ENCODE results near the gene GPC5.

The GPC5 gene

DNA sequence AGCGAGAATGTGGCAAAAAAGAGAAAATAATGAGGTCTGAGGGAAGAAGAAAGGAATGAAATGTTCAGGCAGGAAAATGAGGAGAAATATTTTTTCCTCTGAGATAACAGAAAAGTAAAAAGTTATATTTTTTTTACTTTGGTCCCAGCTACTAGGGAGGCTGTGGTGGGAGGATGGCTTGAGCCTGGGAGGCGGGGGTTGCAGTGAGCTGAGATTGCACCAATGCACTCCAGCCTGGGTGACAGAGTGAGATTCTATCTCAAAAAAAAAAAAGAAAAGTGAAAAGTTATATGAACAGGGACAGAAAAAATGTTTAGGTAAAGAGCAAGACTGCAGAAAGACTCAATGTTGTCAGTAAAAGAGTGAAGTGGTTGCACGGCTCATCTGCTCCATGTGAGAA lies 1224.5 kb downstream of the GPC5 start:
- no peak overlapping the region for H3K27ac ChIP-seq (ENCODE audit: low read depth, low read length)
- no peak overlapping the region for H3K4me3 ChIP-seq (ENCODE audit: low read depth, low read length)
- H3K27me3 ChIP-seq (ENCODE audit: insufficient read depth, low read length), result no peaks in the 10 kb centered on the region
- no peaks in the 10 kb centered on the region for H3K36me3 ChIP-seq (ENCODE audit: insufficient read depth, low read length)
- no peaks in the 10 kb centered on the region for H3K4me1 ChIP-seq (ENCODE audit: control insufficient read depth, insufficient read depth, low read length, unreplicated experiment)
- no peaks in the 10 kb centered on the region for H3K79me2 ChIP-seq (ENCODE audit: control insufficient read depth, insufficient read depth, low read length, unreplicated experiment)
- no peak overlapping the region for H2AFZ ChIP-seq (ENCODE audit: low read length, unreplicated experiment)

DNA sequence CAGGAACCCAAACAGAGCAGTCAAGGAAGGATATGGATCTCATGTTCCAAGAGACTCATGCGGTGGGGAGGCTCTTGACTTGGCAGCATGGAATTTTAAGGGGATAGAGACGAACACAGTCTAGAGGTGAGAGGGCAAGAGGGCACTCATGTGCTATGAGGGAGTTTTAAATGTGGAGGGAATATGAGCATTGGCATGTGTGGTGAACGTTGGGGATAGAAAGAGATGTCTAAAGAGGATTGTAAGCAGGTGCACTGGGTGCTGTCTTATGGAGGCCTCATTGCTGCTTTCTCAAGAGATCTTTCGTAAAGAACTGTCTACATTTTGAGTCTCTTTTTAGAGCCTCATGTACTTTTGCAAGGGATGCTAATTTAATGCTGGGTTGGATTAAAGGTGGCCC lies 1227.9 kb downstream of the GPC5 start:
- Histone ChIP-seq H3K79me2 (ENCODE audit: control insufficient read depth, insufficient read depth, low read length, unreplicated experiment) (no peaks in the 10 kb centered on the region), H3K4me1 (ENCODE audit: control insufficient read depth, insufficient read depth, low read length, unreplicated experiment) (no peaks in the 10 kb centered on the region), H3K27me3 (ENCODE audit: insufficient read depth, low read length) (no peaks in the 10 kb centered on the region), H2AFZ (ENCODE audit: low read length, unreplicated experiment) (no peak overlapping the region), H3K4me3 (ENCODE audit: low read depth, low read length) (no peak overlapping the region), H3K36me3 (ENCODE audit: insufficient read depth, low read length) (no peaks in the 10 kb centered on the region), H3K27ac (ENCODE audit: low read depth, low read length) (no peak overlapping the region)

- no peak overlapping the region for H3K4me3 ChIP-seq (ENCODE audit: low read depth, low read length)
- no peak overlapping the region for H2AFZ ChIP-seq (ENCODE audit: low read length, unreplicated experiment)
- H3K36me3 ChIP-seq (ENCODE audit: insufficient read depth, low read length), result no peaks in the 10 kb centered on the region
- no peaks in the 10 kb centered on the region for H3K27me3 ChIP-seq (ENCODE audit: insufficient read depth, low read length)
- no peaks in the 10 kb centered on the region for H3K4me1 ChIP-seq (ENCODE audit: control insufficient read depth, insufficient read depth, low read length, unreplicated experiment)
- H3K79me2 ChIP-seq (ENCODE audit: control insufficient read depth, insufficient read depth, low read length, unreplicated experiment), result no peaks in the 10 kb centered on the region
- H3K27ac ChIP-seq (ENCODE audit: low read depth, low read length), result no peak overlapping the region
Measured at GRCh38 chr13:92640936-92641335, 1242.5 kb downstream of the GPC5 start.

DNA sequence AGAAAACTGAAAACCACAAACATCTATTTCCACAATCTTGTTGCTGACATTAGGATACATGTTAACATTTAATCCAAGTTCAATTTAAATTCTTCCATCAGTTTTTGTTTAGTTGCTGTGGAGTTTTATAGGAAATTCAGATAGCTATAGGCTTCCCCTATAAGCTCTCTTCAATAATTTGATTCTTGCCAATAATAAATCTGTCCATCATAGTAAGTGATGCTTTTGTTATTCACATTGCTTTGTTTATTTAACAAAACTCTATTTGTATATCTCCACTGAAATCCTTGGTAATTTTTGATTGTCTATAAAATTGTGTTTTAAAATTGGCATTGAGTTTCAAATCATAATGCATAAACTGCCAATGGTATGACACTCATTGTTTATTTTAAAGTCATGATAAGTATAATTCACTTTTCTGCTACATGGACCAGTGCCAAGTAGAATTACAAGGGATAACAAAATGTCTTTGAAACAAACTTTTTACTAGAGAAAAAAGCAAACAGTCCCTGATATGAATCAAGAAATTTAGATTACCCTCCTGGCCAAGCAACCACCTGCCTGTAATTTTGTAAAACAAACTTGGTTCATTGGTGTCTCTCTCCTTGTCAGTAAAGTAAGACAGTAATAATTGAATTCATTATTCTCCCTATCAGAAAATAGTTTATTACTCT lies 1250.9 kb downstream of the GPC5 start:
- no peaks in the 10 kb centered on the region for H3K36me3 ChIP-seq (ENCODE audit: insufficient read depth, low read length)
- H3K27me3 ChIP-seq (ENCODE audit: insufficient read depth, low read length), result no peaks in the 10 kb centered on the region
- no peak overlapping the region for H3K27ac ChIP-seq (ENCODE audit: low read depth, low read length)
- no peak overlapping the region for H2AFZ ChIP-seq (ENCODE audit: low read length, unreplicated experiment)
- H3K79me2 ChIP-seq (ENCODE audit: control insufficient read depth, insufficient read depth, low read length, unreplicated experiment), result no peaks in the 10 kb centered on the region
- H3K4me3 ChIP-seq (ENCODE audit: low read depth, low read length), result no peak overlapping the region
- H3K4me1 ChIP-seq (ENCODE audit: control insufficient read depth, insufficient read depth, low read length, unreplicated experiment), result no peaks in the 10 kb centered on the region

DNA sequence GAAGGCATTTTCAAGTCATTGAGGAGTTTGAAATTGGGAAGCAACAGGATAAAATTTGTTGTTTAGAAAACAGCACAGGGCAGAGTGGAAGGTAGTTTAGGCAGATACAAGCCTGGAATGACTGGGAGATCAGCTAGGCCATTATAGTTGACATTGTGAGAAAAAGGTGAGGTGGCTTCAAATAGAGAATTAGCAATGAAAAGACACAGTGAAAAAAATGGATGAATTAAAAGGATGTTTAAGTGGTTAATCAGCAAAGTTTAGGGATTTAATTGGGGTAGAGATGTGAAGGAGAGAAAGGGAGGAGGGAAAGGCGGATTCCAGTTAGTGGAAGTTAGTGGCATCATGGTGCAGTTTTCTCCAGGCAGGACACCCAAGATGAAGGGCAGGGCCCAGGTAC lies 1257.7 kb downstream of the GPC5 start:
- Histone ChIP-seq H3K4me1 (ENCODE audit: control insufficient read depth, insufficient read depth, low read length, unreplicated experiment) (no peaks in the 10 kb centered on the region), H2AFZ (ENCODE audit: low read length, unreplicated experiment) (no peak overlapping the region), H3K36me3 (ENCODE audit: insufficient read depth, low read length) (no peaks in the 10 kb centered on the region), H3K4me3 (ENCODE audit: low read depth, low read length) (no peak overlapping the region), H3K27me3 (ENCODE audit: insufficient read depth, low read length) (no peaks in the 10 kb centered on the region), H3K27ac (ENCODE audit: low read depth, low read length) (no peak overlapping the region), H3K79me2 (ENCODE audit: control insufficient read depth, insufficient read depth, low read length, unreplicated experiment) (no peaks in the 10 kb centered on the region)

- Histone ChIP-seq H3K4me3 (ENCODE audit: low read depth, low read length) (no peak overlapping the region), H3K27me3 (ENCODE audit: insufficient read depth, low read length) (no peaks in the 10 kb centered on the region), H3K4me1 (ENCODE audit: control insufficient read depth, insufficient read depth, low read length, unreplicated experiment) (no peaks in the 10 kb centered on the region), H3K27ac (ENCODE audit: low read depth, low read length) (no peak overlapping the region), H3K79me2 (ENCODE audit: control insufficient read depth, insufficient read depth, low read length, unreplicated experiment) (no peaks in the 10 kb centered on the region), H2AFZ (ENCODE audit: low read length, unreplicated experiment) (no peak overlapping the region), H3K36me3 (ENCODE audit: insufficient read depth, low read length) (no peaks in the 10 kb centered on the region)
Measured at GRCh38 chr13:92656648-92657047, 1258.2 kb downstream of the GPC5 start.

GRCh38 chr13:92657565-92657964 lies 1259.1 kb downstream of the GPC5 start:
- H3K27ac ChIP-seq (ENCODE audit: low read depth, low read length), result no peak overlapping the region
- no peak overlapping the region for H2AFZ ChIP-seq (ENCODE audit: low read length, unreplicated experiment)
- no peaks in the 10 kb centered on the region for H3K27me3 ChIP-seq (ENCODE audit: insufficient read depth, low read length)
- H3K79me2 ChIP-seq (ENCODE audit: control insufficient read depth, insufficient read depth, low read length, unreplicated experiment), result no peaks in the 10 kb centered on the region
- H3K36me3 ChIP-seq (ENCODE audit: insufficient read depth, low read length), result no peaks in the 10 kb centered on the region
- no peak overlapping the region for H3K4me3 ChIP-seq (ENCODE audit: low read depth, low read length)
- H3K4me1 ChIP-seq (ENCODE audit: control insufficient read depth, insufficient read depth, low read length, unreplicated experiment), result no peaks in the 10 kb centered on the region

DNA sequence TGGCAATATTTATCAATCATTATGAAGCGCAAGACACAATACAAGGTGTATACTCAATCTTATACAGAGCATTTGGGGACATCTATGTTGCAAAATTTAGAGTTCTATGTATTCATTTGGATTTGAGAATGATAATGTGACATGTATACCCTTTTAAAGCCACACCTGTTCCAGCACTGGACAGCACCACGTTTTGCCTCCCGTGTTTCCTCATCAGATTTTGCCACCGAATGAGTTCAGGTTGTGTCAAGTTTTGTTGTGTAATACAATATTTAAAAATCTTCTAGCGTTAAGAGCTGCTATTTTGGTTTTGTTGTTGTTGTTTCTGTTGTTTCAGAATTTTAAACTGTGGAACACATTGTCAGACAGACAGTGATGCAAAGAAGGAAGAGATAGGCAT lies 1259.9 kb downstream of the GPC5 start:
- no peaks in the 10 kb centered on the region for H3K36me3 ChIP-seq (ENCODE audit: insufficient read depth, low read length)
- no peak overlapping the region for H2AFZ ChIP-seq (ENCODE audit: low read length, unreplicated experiment)
- no peak overlapping the region for H3K27ac ChIP-seq (ENCODE audit: low read depth, low read length)
- H3K79me2 ChIP-seq (ENCODE audit: control insufficient read depth, insufficient read depth, low read length, unreplicated experiment), result no peaks in the 10 kb centered on the region
- no peaks in the 10 kb centered on the region for H3K4me1 ChIP-seq (ENCODE audit: control insufficient read depth, insufficient read depth, low read length, unreplicated experiment)
- H3K4me3 ChIP-seq (ENCODE audit: low read depth, low read length), result no peak overlapping the region
- no peaks in the 10 kb centered on the region for H3K27me3 ChIP-seq (ENCODE audit: insufficient read depth, low read length)

- Histone ChIP-seq H3K27ac (ENCODE audit: low read depth, low read length) (no peak overlapping the region), H3K4me1 (ENCODE audit: control insufficient read depth, insufficient read depth, low read length, unreplicated experiment) (no peaks in the 10 kb centered on the region), H3K79me2 (ENCODE audit: control insufficient read depth, insufficient read depth, low read length, unreplicated experiment) (no peaks in the 10 kb centered on the region), H3K36me3 (ENCODE audit: insufficient read depth, low read length) (no peaks in the 10 kb centered on the region), H3K27me3 (ENCODE audit: insufficient read depth, low read length) (no peaks in the 10 kb centered on the region), H3K4me3 (ENCODE audit: low read depth, low read length) (no peak overlapping the region), H2AFZ (ENCODE audit: low read length, unreplicated experiment) (no peak overlapping the region)
Measured at GRCh38 chr13:92661406-92661805, 1263.0 kb downstream of the GPC5 start.

- Histone ChIP-seq H3K79me2 (ENCODE audit: control insufficient read depth, insufficient read depth, low read length, unreplicated experiment) (no peaks in the 10 kb centered on the region), H3K27ac (ENCODE audit: low read depth, low read length) (no peak overlapping the region), H3K4me3 (ENCODE audit: low read depth, low read length) (no peak overlapping the region), H2AFZ (ENCODE audit: low read length, unreplicated experiment) (no peak overlapping the region), H3K27me3 (ENCODE audit: insufficient read depth, low read length) (no peaks in the 10 kb centered on the region), H3K36me3 (ENCODE audit: insufficient read depth, low read length) (no peaks in the 10 kb centered on the region), H3K4me1 (ENCODE audit: control insufficient read depth, insufficient read depth, low read length, unreplicated experiment) (no peaks in the 10 kb centered on the region)
Measured at GRCh38 chr13:92668157-92668556, 1269.7 kb downstream of the GPC5 start.

DNA sequence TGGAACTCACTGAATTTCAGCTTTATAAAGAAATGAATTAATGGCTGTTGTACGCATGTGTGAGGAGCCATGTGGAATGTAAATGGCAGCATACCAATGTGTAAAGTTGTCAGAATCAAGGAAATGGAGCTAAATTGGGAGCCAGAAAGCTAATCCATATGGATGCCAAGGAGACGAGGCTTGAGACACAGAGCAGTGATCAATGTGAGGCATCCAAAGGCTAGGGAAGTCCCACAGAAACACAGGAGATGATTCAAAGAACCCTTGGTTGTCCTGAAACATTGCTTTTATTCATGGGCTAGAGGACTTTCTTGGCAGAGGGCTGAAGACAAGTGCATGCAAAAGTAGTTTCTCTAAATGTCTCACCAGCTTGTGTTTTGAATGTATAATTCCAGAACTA lies 1271.7 kb downstream of the GPC5 start:
- Histone ChIP-seq H2AFZ (ENCODE audit: low read length, unreplicated experiment) (no peak overlapping the region), H3K79me2 (ENCODE audit: control insufficient read depth, insufficient read depth, low read length, unreplicated experiment) (no peaks in the 10 kb centered on the region), H3K27me3 (ENCODE audit: insufficient read depth, low read length) (no peaks in the 10 kb centered on the region), H3K4me3 (ENCODE audit: low read depth, low read length) (no peak overlapping the region), H3K27ac (ENCODE audit: low read depth, low read length) (no peak overlapping the region), H3K4me1 (ENCODE audit: control insufficient read depth, insufficient read depth, low read length, unreplicated experiment) (no peaks in the 10 kb centered on the region), H3K36me3 (ENCODE audit: insufficient read depth, low read length) (no peaks in the 10 kb centered on the region)

Data from ACC112 (cell line).